Measurements from ENCODE around the gene URB2. TPM values are rescaled to one million over a fixed set of nuclear protein-coding genes. Genes with fewer than 3 reads are reported as not detected.

URB2 gene
- total RNA-seq, 4 donors from 2014 or later, result 7.8 to 14.1 (median 11.0) TPM

DNA sequence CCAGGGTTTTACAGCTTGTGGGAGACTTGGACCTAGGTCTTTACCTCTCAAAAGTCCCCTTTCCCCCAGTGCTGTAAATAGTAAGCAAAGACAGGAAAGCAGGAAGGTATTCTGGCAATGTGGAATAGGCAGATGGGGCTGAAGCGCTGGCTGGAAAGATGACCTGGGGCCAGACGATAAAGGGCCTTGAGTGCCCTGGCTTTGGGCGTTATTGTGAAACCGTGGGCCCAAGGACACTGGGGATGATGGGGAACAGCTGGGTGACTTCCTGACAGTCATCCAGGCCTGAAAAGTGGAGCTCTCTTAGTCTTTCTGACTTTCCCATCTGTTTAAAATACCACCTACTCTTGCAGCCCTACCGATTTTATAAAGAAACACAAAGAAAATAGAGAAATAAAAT lies 16.3 kb downstream of the URB2 start:
- no peaks in the 10 kb centered on the region for H3K27me3 ChIP-seq
- intact Hi-C loops (cut with DNase I), result no loop called here
- no peak for DNase-seq
- TF ChIP-seq POLR2A (IDR thresholded peaks at IDR 0.05), result no peak
- TF ChIP-seq, protein P1, sequence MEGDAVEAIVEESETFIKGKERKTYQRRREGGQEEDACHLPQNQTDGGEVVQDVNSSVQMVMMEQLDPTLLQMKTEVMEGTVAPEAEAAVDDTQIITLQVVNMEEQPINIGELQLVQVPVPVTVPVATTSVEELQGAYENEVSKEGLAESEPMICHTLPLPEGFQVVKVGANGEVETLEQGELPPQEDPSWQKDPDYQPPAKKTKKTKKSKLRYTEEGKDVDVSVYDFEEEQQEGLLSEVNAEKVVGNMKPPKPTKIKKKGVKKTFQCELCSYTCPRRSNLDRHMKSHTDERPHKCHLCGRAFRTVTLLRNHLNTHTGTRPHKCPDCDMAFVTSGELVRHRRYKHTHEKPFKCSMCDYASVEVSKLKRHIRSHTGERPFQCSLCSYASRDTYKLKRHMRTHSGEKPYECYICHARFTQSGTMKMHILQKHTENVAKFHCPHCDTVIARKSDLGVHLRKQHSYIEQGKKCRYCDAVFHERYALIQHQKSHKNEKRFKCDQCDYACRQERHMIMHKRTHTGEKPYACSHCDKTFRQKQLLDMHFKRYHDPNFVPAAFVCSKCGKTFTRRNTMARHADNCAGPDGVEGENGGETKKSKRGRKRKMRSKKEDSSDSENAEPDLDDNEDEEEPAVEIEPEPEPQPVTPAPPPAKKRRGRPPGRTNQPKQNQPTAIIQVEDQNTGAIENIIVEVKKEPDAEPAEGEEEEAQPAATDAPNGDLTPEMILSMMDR (IDR thresholded peaks at IDR 0.05), result no peak
- 80 to 85% methylated on average over 5 of the region's 5 CpGs for WGBS, 2 donors
- H3K4me1 ChIP-seq, result peaks cover 0 to 20% (median 0%) of the 10 kb centered on the region in 3 donors
- no peak overlapping the region for H3K27ac ChIP-seq
- H3K36me3 ChIP-seq, result peaks cover 3 to 81% (median 18%) of the 10 kb centered on the region in 3 donors
- no peak overlapping the region for H3K4me3 ChIP-seq
- H3K9me3 ChIP-seq, result no peaks in the 10 kb centered on the region

DNA sequence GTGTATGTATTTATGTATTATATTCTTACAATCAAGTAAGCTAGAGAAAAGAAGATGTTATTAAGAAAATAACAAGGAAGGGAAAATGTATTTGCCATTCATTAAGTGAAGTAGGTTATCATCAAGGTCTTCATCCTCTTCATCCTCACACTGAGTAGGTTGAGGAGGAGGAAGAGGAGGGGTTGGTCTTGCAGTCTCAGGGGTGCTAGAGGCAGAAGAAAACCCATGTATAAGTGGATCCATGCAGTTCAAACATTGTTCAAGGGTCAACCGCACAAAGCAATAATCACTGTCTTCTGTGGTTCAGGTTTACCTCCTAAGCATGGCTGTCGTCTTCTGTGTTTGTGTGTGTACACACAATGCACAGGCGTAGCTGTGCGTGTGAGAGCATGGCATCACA lies 16.9 kb downstream of the URB2 start:
- H3K4me3 ChIP-seq, result no peak overlapping the region
- intact Hi-C loops (cut with DNase I), result no loop called here
- no peak overlapping the region for H3K27ac ChIP-seq
- TF ChIP-seq POLR2A (IDR thresholded peaks at IDR 0.05), result no peak
- TF ChIP-seq, protein P1 (IDR thresholded peaks at IDR 0.05), result no peak
- H3K9me3 ChIP-seq, result no peaks in the 10 kb centered on the region
- DNase-seq, result no peak
- H3K36me3 ChIP-seq, result peaks cover 5 to 81% (median 15%) of the 10 kb centered on the region in 3 donors
- peaks cover 0 to 20% (median 0%) of the 10 kb centered on the region in 3 donors for H3K4me1 ChIP-seq
- 91 to 100% methylated on average over 3 to 4 of the region's 4 CpGs for WGBS, 2 donors
- H3K27me3 ChIP-seq, result no peaks in the 10 kb centered on the region

DNA sequence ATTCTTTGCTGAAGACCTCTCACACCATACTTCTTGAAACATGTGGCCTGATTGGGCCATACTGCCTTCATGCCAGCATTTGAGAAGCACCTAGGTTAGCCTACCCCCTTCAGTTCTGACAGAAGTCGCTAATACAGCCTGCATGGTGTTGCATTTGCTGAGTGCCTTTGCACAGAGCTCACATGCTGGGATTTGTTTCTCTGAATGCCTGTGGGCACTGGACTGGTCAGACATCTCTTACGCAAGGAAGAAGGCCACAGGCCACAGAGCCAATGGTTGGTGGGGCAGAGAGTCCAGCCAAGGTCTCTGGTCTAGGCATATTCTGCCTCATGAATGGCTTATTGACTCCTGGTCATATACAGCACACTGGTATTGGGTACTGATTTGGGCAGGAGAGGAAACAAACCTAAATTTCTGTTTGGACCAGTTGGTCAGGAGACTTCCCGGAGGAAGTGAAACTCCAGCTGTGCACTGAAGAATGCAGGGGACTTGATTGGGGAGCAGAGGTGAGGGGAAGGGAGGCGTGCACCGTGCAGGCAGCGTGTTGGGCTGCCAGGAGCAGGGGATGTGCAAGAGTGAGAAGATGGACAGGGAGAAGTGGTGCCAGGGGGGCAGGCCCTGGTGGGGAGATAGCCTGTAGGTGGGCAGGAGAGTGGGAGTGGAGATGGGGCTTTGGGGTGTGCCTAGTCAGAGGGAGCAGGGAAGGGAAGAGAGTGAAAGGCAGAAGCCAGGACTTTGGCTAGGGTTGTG lies 18.1 kb downstream of the URB2 start:
- H3K27ac ChIP-seq, result no peak overlapping the region
- intact Hi-C loops (cut with DNase I), result no loop called here
- H3K4me3 ChIP-seq, result no peak overlapping the region
- no peak for DNase-seq
- H3K4me1 ChIP-seq, result peaks cover 0 to 20% (median 0%) of the 10 kb centered on the region in 3 donors
- no peaks in the 10 kb centered on the region for H3K27me3 ChIP-seq
- TF ChIP-seq POLR2A (IDR thresholded peaks at IDR 0.05), result no peak
- TF ChIP-seq, protein P1 (IDR thresholded peaks at IDR 0.05), result no peak
- 84 to 97% methylated on average over 4 to 5 of the region's 6 CpGs for WGBS, 2 donors
- H3K36me3 ChIP-seq, result peaks cover 5 to 81% (median 15%) of the 10 kb centered on the region in 3 donors
- H3K9me3 ChIP-seq, result no peaks in the 10 kb centered on the region

DNA sequence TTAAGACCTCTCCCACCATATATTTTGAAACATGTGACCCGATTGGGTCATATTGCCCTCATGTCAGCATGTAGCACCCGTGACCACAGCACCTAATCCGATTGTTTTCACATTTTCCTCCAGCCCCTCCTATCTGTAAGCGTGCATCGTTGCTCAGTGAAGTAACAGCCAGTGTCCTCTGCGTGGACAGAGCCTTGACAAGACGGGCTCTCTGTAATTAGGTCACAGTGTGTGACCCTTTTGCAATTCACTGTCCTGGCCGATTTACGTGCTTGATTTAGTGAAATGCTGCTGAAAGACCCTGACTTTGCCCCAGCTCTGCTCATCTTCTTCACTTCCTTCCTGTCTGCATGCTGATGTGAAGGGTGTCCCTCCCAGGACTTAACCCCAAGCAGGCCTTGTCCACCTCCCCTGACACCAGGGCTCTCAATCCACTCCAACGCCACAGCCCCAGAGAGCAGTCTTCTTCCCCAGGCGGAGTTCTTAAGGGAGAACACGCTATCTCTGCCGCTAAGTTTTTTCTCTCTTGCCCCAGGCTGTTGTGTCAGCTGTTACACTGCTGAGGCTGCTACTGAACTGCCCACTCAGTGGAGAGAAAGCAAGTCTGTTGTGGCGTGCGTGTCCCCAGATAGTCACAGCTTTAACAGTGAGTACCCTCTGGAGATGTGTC lies 19.4 kb downstream of the URB2 start:
- peaks cover 0 to 13% (median 0%) of the 10 kb centered on the region in 3 donors for H3K4me1 ChIP-seq
- TF ChIP-seq, protein P1 (IDR thresholded peaks at IDR 0.05), result no peak
- no peak for TF ChIP-seq POLR2A (IDR thresholded peaks at IDR 0.05)
- H3K27ac ChIP-seq, result no peak overlapping the region
- DNase-seq, result no peak
- no peaks in the 10 kb centered on the region for H3K9me3 ChIP-seq
- intact Hi-C loops (cut with DNase I), result no loop called here
- no peak overlapping the region for H3K4me3 ChIP-seq
- WGBS, 2 donors, result 91 to 95% methylated on average over 12 to 15 of the region's 15 CpGs
- H3K27me3 ChIP-seq, result no peaks in the 10 kb centered on the region
- H3K36me3 ChIP-seq, result peaks cover 5 to 82% (median 15%) of the 10 kb centered on the region in 3 donors

DNA sequence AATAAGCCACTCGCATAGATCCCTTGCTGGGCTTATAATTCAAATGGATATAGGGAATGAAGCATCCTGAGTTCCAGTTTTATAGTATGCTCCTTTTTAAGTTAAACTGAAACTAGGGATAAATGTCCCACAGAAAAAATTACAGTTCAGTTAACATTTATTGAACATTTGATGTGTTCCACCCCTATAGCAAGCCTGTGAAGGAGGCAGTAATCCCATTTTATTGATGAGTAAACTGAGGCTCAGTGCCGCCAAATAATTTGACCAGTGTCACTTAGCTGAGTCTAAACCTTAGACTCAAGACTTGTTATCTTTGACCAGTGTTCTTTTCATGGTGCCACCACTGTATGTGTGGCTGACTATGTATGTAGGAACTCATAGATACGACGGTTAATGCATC lies 22.4 kb downstream of the URB2 start:
- TF ChIP-seq, protein P1 (IDR thresholded peaks at IDR 0.05), result no peak
- no peak for TF ChIP-seq POLR2A (IDR thresholded peaks at IDR 0.05)
- Histone ChIP-seq H3K27me3 (no peaks in the 10 kb centered on the region), H3K27ac (no peak overlapping the region), H3K36me3 (peaks cover 5 to 100% (median 15%) of the 10 kb centered on the region in 3 donors), H3K9me3 (no peaks in the 10 kb centered on the region), H3K4me1 (no peaks in the 10 kb centered on the region), H3K4me3 (no peak overlapping the region)
- 95 to 99% methylated on average over 4 of the region's 4 CpGs for WGBS, 2 donors
- DNase-seq, result no peak
- intact Hi-C loops (cut with DNase I), result no loop called here
